Measurements from ENCODE around the gene PRKCQ.

GRCh38 chr10:6390213-6390845 lies 189.7 kb downstream of the PRKCQ start:
- TF ChIP-seq CTCF (IDR thresholded peaks at IDR 0.05) (no peak), POLR2A (IDR thresholded peaks at IDR 0.05) (no peak)

Data from body of pancreas (tissue), 4 donors.